Measurements from ENCODE around the gene ARSG.

- TF ChIP-seq REST (IDR thresholded peaks at IDR 0.05; ENCODE audit: low read depth) (no peak), RAD21 (IDR thresholded peaks at IDR 0.05; ENCODE audit: low read depth) (no peak), FOXM1 (IDR thresholded peaks at IDR 0.05; ENCODE audit: borderline replicate concordance, low read depth) (no peak), TAF1 (IDR thresholded peaks at IDR 0.05; ENCODE audit: low read depth) (no peak), TCF12 (IDR thresholded peaks at IDR 0.05; ENCODE audit: low read depth) (no peak), YY1 (IDR thresholded peaks at IDR 0.05; ENCODE audit: low read depth) (no peak)
These were observed 2.9 kb downstream of the ARSG start for GRCh38 chr17:68294196-68294555.
